Suppressor macrophage (primary cell): ENCODE results near the gene DERA.

ENCODE experiments used
- DNase-seq, 4 experiments: peaks; one replicate each; pipeline ENCODE4 v3.0.0-alpha.2; 2020 to 2022

DERA gene

GRCh38 chr12:16076970-16077522, 165.9 kb downstream of the DERA start:
- no peak for DNase-seq

- DNase-seq = no peak
Observed at GRCh38 chr12:16086462-16086861, 175.3 kb downstream of the DERA start.

GRCh38 chr12:16086942-16087341, 175.8 kb downstream of the DERA start:
- no peak for DNase-seq
